ENCODE measurements around the gene GSC2. TPM values are rescaled to one million over a fixed set of nuclear protein-coding genes. Genes with fewer than 3 reads are reported as not detected.
A peak's percentile ranks its signal among the peaks of the same experiment; 100 is the strongest.

GSC2 gene
- total and polyA plus RNA-seq, 9 of the 15 experiments (the other 6 are each of a cell fraction or from before 2014, with no cell fraction given) = not detected

GRCh38 chr22:19128946-19129727, 21.0 kb downstream of the GSC2 start:
- DNase-seq (ENCODE audit: extremely low read depth in 1 of 4, low spot score in 3 of 4) (no peak), ATAC-seq (no peak), FAIRE-seq (no peak)
- Histone ChIP-seq H3K4me1 (replicated peaks in 1 of 2; ENCODE audit: control insufficient read depth in 2 of 2, insufficient read depth in 2 of 2, low read length in 2 of 2) (peaks cover 0 to 39% of the 10 kb centered on the region in 2 experiments; a peak in 2 of 5 replicates), H3K9me1 (ENCODE audit: control insufficient read depth, insufficient read depth, low read length) (peaks cover 11% of the 10 kb centered on the region), H3K27me3 (ENCODE audit: control insufficient read depth in 2 of 2, insufficient read depth in 2 of 2, low read length in 2 of 2) (peaks cover 18 to 30% of the 10 kb centered on the region in 2 experiments; a peak in 4 of 5 replicates), H2AFZ (ENCODE audit: low read depth, low read length) (no peak overlapping the region), H3K27ac (ENCODE audit: extremely low read depth, low read depth, low read length) (no peak overlapping the region), H3K9ac (ENCODE audit: insufficient read depth in 1 of 2, low read depth in 2 of 2, low read length in 2 of 2) (peak overlapping the region in 1 of 2 experiments; percentile 39; a peak in 2 of 4 replicates), H3K9me3 (replicated peaks; ENCODE audit: control insufficient read depth, insufficient read depth, low read depth, low read length) (no peaks in the 10 kb centered on the region), H3K4me2 (ENCODE audit: insufficient read depth, low read length) (no peak overlapping the region), H3K79me2 (ENCODE audit: control insufficient read depth, insufficient read depth, low read length) (no peaks in the 10 kb centered on the region), H3K4me3 (no peak overlapping the region), H4K20me1 (replicated peaks; ENCODE audit: control insufficient read depth, insufficient read depth, low read length) (peaks cover 21% of the 10 kb centered on the region; the same call in 1 of the 2 replicates), H3K36me3 (ENCODE audit: control insufficient read depth, insufficient read depth, low read length) (peaks cover 29% of the 10 kb centered on the region; the same call in 2 of the 3 replicates)
- CTCF ChIA-PET (ENCODE audit: low intra/inter-chr PET ratio) = no interaction called here
- POLR2A ChIA-PET = interaction anchor here (0.5 to 5.0 kb wide), 8 partner anchors 11 to 589 kb away, joined by 3 to 44 read pairs (median 4); partner anchors contain the start of gene ESS2
- WGBS (ENCODE audit: insufficient coverage, low coverage, missing lambda C conversion rate) = 30% methylated on average over 7 of the region's 7 CpGs
- intact Hi-C loops (cut with micrococcal nuclease) = loop anchor here (10.0 kb wide), 1 partner anchor 496 kb away; no protein-coding TSS in a partner anchor
- in situ Hi-C loops (cut with MboI) = no loop called here
- no TSS peak for BruUV-seq (replicated peaks)
- TF ChIP-seq TCFL5 (CRISPR knock-in tag; conservative IDR thresholded peaks at IDR 0.05) (no peak), POLR3A (IDR thresholded peaks at IDR 0.05; ENCODE audit: borderline replicate concordance, extremely low read depth, insufficient read depth, insufficient read length) (no peak), THAP12 (CRISPR knock-in tag; IDR thresholded peaks at IDR 0.05) (peak; percentile 47; the same call in 1 of the 2 replicates), KDM4B (IDR thresholded peaks at IDR 0.05; ENCODE audit: borderline replicate concordance in 2 of 2, low read depth in 1 of 2) (no peak), ZKSCAN1 (IDR thresholded peaks at IDR 0.05; ENCODE audit: low read depth, low read length) (no peak), ILF3 (IDR thresholded peaks at IDR 0.05; ENCODE audit: borderline replicate concordance) (no peak), RB1 (IDR thresholded peaks at IDR 0.05; ENCODE audit: low read depth) (no peak), HDAC1 (IDR thresholded peaks at IDR 0.05) (no peak), WHSC1 (IDR thresholded peaks at IDR 0.05; ENCODE audit: low read length) (peak; percentile 57)
- TF ChIP-seq, protein P1, sequence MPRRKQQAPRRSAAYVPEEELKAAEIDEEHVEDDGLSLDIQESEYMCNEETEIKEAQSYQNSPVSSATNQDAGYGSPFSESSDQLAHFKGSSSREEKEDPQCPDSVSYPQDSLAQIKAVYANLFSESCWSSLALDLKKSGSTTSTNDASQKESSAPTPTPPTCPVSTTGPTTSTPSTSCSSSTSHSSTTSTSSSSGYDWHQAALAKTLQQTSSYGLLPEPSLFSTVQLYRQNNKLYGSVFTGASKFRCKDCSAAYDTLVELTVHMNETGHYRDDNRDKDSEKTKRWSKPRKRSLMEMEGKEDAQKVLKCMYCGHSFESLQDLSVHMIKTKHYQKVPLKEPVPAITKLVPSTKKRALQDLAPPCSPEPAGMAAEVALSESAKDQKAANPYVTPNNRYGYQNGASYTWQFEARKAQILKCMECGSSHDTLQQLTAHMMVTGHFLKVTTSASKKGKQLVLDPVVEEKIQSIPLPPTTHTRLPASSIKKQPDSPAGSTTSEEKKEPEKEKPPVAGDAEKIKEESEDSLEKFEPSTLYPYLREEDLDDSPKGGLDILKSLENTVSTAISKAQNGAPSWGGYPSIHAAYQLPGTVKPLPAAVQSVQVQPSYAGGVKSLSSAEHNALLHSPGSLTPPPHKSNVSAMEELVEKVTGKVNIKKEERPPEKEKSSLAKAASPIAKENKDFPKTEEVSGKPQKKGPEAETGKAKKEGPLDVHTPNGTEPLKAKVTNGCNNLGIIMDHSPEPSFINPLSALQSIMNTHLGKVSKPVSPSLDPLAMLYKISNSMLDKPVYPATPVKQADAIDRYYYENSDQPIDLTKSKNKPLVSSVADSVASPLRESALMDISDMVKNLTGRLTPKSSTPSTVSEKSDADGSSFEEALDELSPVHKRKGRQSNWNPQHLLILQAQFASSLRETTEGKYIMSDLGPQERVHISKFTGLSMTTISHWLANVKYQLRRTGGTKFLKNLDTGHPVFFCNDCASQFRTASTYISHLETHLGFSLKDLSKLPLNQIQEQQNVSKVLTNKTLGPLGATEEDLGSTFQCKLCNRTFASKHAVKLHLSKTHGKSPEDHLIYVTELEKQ (CRISPR knock-in tag; IDR thresholded peaks at IDR 0.05) = no peak

Measured in K562 (cell line).